ENCODE results near the gene AUTS2.

AUTS2 gene

GRCh38 chr7:70053989-70054388 is 455.7 kb downstream of the AUTS2 start:
- H3K4me3 ChIP-seq (ENCODE audit: low read depth, low read length), result no peak overlapping the region
- TF ChIP-seq CTCF (IDR thresholded peaks at IDR 0.05; ENCODE audit: low read depth, low read length), result no peak

- no peak for TF ChIP-seq CTCF (IDR thresholded peaks at IDR 0.05; ENCODE audit: low read depth, low read length)
- H3K4me3 ChIP-seq (ENCODE audit: low read depth, low read length), result no peak overlapping the region
Measured at GRCh38 chr7:70056363-70056762, 458.1 kb downstream of the AUTS2 start.

GRCh38 chr7:70060298-70061068 is 462.2 kb downstream of the AUTS2 start:
- no peak for TF ChIP-seq CTCF (IDR thresholded peaks at IDR 0.05; ENCODE audit: low read depth, low read length)
- H3K4me3 ChIP-seq (ENCODE audit: low read depth, low read length), result no peak overlapping the region

- TF ChIP-seq CTCF (IDR thresholded peaks at IDR 0.05; ENCODE audit: low read depth, low read length), result no peak
- no peak overlapping the region for H3K4me3 ChIP-seq (ENCODE audit: low read depth, low read length)
Measured at GRCh38 chr7:70063371-70063770, 465.1 kb downstream of the AUTS2 start.

GRCh38 chr7:70063927-70064326 is 465.7 kb downstream of the AUTS2 start:
- no peak for TF ChIP-seq CTCF (IDR thresholded peaks at IDR 0.05; ENCODE audit: low read depth, low read length)
- no peak overlapping the region for H3K4me3 ChIP-seq (ENCODE audit: low read depth, low read length)

- no peak overlapping the region for H3K4me3 ChIP-seq (ENCODE audit: low read depth, low read length)
- TF ChIP-seq CTCF (IDR thresholded peaks at IDR 0.05; ENCODE audit: low read depth, low read length), result no peak
Measured at GRCh38 chr7:70066844-70067243, 468.6 kb downstream of the AUTS2 start.

GRCh38 chr7:70068531-70068930 is 470.3 kb downstream of the AUTS2 start:
- H3K4me3 ChIP-seq (ENCODE audit: low read depth, low read length), result no peak overlapping the region
- no peak for TF ChIP-seq CTCF (IDR thresholded peaks at IDR 0.05; ENCODE audit: low read depth, low read length)
